Measurements from ENCODE around the gene PEA15.

- TF ChIP-seq CTCF (IDR thresholded peaks at IDR 0.05) (no peak), POLR2AphosphoS5 (IDR thresholded peaks at IDR 0.05) (no peak), POLR2A (IDR thresholded peaks at IDR 0.05) (no peak)
Observed at GRCh38 chr1:160232911-160233310, 27.7 kb downstream of the PEA15 start.

All from breast epithelium (tissue), 3 donors.